ENCODE results near the gene NSA2.
"Not testable (repeated sequence)": the region's sequence is repeated elsewhere in the genome, so short reads cannot be mapped to it uniquely, and the experiment has no call there.

Gene NSA2

DNA sequence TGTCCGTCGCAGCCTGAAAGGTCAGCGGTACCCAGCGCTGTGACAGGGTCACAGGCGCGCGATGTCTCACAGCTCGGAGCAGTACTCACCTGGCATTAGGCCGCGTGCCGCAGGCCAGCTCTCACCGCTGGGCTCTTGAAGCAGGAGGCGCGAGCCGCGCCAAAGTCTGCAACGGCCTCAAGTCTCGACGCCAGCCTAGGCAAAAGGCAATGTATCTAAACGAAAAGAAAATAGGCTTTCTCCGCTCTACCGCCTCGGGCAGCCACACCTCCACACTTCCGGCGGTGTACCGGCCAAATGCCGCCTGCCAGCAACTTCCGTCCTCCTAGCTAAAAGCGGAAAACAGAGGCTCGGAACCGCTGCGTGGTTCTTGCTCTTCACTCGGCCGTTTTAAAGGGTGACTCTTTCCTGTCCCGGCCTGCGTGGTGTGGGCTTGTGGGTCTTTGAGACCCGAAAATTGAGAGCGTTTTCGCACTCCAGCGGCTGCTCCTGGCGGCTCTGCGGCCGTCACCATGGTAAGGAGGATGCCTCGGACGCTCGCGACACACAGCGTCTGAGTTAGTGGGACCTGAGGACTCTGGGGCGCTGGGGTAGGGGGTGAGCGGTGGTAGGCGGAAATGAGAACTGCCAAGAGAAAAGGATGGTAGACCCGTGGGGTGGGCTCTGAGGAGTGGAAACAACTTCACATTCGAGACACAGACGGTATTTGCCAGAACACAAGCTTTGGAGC, at the start of gene NSA2, which contains the start of gene GFM2:
NSA2 (plus strand) TSS at position 401 of the 730 bp plus-strand sequence; CDS start at position 513, 112 bp downstream.
GFM2 (minus strand) TSS at position 269 of the 730 bp plus-strand sequence. CDS start 3,375 bp downstream, outside the sequence.
- peak; percentile 60 for DNase-seq

DNA sequence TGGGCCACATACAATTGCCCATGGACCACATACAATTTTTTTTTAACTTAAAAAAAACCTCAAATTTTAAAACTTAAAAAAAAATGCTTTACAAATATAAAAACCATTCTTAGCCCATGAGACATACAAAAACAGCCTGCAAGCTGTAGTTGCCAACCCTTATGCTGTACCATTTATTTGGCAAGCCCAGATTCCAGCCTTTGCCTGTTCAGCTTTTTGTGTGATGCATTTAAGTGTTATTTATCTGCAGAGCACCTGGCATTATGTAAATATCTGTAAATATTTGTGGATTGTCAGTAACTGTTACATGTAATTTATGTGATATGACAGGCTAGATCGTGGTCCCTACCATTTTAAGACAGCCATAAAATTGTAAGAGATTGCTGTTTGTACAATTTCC, 49.5 kb upstream of the NSA2 start:
- DNase-seq = no peak

- DNase-seq = no peak
Measured at GRCh38 chr5:74722271-74722670, 44.8 kb upstream of the NSA2 start.

GRCh38 chr5:74725331-74725730, 41.7 kb upstream of the NSA2 start:
- no peak for DNase-seq

GRCh38 chr5:74736759-74737158, 30.3 kb upstream of the NSA2 start:
- no peak for DNase-seq

GRCh38 chr5:74738406-74738805, 28.6 kb upstream of the NSA2 start:
- no peak for DNase-seq

- not testable (repeated sequence) for DNase-seq
Measured at GRCh38 chr5:74748742-74749141, 18.3 kb upstream of the NSA2 start.

DNA sequence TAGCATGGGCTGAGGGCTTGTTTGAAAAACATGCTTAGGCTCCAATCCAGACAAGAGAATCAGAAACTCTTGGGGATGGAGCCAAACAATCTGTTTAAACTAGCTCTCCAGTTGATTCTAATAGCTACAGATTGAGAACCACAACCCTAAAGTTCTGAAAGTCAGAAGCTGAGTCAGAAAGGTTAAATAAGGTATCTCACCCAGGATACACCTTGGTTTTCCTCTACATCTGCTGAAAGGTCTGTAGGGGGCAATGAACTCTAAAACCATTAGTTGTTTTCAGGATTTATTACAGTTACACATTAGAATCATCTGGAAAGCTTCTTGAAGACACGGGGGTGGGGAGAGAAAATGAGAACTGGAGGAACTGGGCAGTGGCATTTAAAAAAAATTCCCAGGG, 5.8 kb upstream of the NSA2 start:
- DNase-seq = no peak

DNA sequence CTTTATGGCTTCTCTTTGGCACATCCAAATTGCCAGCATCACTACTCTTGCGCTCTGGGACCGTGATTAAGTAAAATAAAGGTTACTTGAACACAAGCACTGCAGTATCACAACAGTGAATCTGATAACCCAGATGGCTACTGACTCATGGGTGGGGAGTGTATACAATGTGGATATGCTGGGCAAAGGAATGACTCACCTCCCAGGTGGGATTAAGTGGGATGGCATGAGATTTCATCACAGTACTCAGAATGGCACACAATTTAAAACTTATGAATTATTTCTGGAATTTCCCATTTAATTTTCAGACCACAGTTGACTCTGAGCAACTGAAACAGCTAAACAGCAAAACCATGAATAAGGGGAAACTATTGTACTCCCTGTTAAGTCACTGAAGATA, 4.5 kb upstream of the NSA2 start:
- DNase-seq = no peak

GRCh38 chr5:74763504-74763903, 3.5 kb upstream of the NSA2 start:
- DNase-seq = no peak

GRCh38 chr5:74765201-74765600, 1.8 kb upstream of the NSA2 start:
- DNase-seq = no peak

DNA sequence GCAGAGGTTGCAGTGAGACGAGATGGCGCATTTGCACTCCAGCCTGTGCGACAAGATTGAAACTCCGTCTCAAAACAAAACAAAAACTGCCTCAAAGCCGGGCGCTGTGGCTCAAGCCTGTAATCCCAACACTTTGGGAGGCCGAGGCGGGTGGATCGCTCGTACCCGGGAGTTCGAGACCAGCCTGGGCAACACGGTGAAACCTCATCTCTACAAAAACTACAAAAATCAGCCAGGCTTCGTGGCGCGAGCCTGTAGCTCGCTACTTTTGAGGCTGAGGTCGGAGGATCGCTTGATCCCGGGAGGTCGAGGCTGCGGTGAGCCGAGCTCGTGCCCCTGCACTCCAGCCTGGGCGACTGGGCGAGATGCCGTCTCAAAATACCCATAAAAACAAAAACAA, 1.1 kb upstream of the NSA2 start:
- DNase-seq = no peak

GRCh38 chr5:74766418-74766848, 616 bp upstream of the NSA2 start:
- no peak for DNase-seq

DNA sequence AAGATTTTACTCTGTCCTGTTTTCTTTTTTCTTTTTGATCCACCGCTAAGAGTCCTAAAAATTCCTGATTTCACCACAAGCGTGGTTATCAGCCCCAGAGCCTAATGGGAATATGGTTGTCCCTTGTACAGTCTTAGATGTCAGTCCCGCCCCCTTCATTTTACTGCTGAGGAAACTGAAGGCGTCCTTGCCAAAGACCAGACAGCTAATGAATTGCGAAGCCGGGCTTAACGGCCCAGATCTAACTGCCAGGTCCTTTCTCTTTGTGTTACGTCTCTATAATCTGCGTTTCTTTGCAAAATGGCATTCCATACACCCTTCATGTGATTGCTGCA, 497 bp downstream of the NSA2 start:
- no peak for DNase-seq

- no peak for DNase-seq
Measured at GRCh38 chr5:74772359-74772758, 5.3 kb downstream of the NSA2 start.

GRCh38 chr5:74778609-74779008, 11.6 kb downstream of the NSA2 start:
- no peak for DNase-seq

GRCh38 chr5:74786851-74787250, 19.8 kb downstream of the NSA2 start:
- DNase-seq = no peak

- no peak for DNase-seq
Measured at GRCh38 chr5:74787424-74787823, 20.4 kb downstream of the NSA2 start.

DNA sequence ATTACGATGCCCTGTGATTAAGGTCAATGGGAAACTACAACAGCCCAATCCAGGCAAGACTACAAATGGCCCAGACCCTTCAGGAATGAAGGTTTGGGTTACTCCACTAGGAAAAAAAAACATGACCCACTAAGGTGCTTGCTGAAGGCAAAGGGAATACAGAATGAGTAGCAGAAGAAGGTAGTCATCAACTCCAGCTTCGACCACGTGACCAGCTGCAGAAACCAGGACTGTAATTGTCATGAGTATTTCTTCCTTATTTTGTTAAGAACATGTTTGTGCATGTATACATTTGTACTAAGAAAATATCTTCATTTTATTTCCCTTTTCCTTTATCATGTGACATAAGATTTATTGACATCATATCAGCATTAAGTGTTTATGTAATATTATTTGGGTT, 24.6 kb downstream of the NSA2 start:
- DNase-seq = not testable (repeated sequence)

- no peak for DNase-seq
Measured at GRCh38 chr5:74798977-74799911, 32.2 kb downstream of the NSA2 start.

DNA sequence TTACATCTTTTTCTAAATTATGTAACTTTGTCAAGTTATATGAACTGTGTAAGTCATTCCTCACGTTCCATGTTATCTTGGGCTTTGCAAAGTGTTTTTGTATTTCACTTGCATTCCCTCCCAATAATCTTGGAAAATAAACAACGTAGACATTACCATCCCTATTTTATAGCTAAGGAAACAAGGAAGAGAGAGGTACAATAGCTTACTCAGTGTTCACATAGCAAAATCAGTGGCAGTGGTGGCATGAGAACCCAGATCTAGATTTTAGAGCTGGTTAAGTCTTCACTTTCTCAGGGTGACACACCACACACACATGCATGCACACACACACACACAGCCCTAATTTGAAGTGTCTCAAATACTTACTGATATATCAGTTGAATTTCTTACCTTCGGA, 34.1 kb downstream of the NSA2 start:
- DNase-seq = no peak

- DNase-seq = no peak
Measured at GRCh38 chr5:74801941-74802340, 34.9 kb downstream of the NSA2 start.

DNA sequence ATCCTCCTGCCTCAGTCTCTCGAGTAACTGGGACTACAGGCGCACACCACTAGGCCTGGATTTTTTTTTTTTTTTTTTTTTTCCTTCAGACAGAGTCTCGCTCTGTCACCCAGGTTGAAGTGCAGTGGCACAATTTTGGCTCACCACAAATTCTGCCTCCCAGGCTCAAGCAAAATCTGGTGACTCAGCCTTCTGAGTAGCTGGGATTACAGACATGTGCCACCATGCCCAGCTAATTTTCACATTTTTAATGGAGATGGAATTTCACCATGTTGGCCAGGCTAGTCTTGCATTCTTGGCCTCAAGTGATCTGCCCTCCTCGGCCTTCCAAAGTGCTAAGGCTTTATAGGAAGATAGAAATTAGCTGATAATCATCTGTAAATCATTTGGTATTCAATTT, 43.9 kb downstream of the NSA2 start:
- DNase-seq = no peak

DNA sequence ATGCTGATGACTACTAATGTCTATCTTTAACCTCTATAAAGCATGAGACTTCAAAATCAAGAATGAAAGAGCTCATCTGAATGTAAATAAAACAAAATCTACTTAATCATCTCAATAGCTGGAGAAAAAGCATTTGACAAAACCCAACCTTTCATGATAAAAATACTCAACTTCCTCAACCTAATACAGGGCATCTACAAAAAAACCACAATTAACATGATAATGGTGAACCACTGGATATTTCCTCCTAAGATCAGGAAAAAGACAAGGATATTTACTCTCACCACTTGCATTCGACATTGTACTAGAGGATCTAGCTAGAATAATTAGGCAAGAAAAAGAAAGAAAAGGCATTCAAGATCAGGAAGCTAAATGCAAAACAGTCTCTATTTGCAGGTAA, 49.8 kb downstream of the NSA2 start:
- no peak for DNase-seq

Measured in DMS79 (cell line).